ENCODE measurements around the gene BUD13.

BUD13 gene

DNA sequence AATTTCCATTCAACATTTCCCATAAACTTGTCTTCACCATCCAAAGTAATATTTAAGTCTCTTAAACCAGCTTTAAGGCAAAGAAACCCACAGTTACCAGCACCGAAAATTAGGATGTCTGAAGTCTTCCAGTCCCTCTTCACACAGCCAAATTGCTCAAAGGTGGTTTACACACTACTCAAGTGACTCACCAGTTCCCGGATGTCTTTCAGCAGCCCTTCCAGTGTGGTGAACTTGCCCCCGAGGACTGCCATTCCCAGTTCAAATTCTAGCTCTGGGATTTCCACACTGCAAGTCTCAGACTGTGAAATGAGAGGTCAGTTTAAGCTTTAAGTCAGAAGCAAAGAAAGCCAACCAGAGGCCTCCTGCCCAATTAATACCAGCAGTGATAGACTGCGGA is 9.9 kb upstream of the BUD13 start (continued):
- TF ChIP-seq PRDM2 (tag by site-specific recombination; IDR thresholded peaks at IDR 0.05; ENCODE audit: borderline replicate concordance): no peak
- no peak for TF ChIP-seq ZNF155 (tag by site-specific recombination; IDR thresholded peaks at IDR 0.05)

DNA sequence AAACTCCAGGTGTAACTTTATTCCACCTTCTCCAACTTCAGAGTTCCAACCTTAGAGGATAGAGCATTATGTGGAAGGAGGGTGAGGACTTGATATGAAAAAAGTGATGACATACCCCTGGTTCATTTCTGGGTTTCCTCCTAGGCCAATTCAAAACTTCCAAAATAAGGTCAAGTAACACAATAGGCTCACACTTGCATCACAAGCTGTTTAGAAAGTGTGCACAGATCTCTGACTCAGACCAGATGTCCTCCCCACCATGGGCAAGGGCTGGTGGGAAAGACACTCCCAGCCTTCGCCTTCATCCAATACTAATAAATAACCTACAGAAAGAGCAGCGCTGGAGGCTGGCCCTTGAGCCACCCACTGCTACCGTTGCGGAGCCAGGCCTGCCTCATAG is 5.8 kb upstream of the BUD13 start:
- peaks cover 4% of the 10 kb centered on the region; the same call in 1 of the 2 replicates for H3K4me1 ChIP-seq (ENCODE audit: control insufficient read depth, insufficient read depth, low read length)
- no peak overlapping the region for H3K4me3 ChIP-seq (ENCODE audit: low read depth, low read length)
- peaks cover 6 to 77% of the 10 kb centered on the region in 2 experiments; a peak in 2 of 3 replicates for H3K36me3 ChIP-seq (ENCODE audit: control insufficient read depth in 2 of 2, insufficient read depth in 1 of 2, low read length in 2 of 2)
- ChIA-PET CTCF (interaction anchor here (1.0 kb wide), 1 partner anchor 12 kb away, joined by 4 read pairs; no protein-coding TSS in a partner anchor), POLR2A (no interaction called here)
- no peak for TF ChIP-seq ZNF18 (tag by site-specific recombination; IDR thresholded peaks at IDR 0.05)
- no peak for TF ChIP-seq BCL11A (tag by site-specific recombination; IDR thresholded peaks at IDR 0.05; ENCODE audit: low read depth)
- TF ChIP-seq ZNF175 (tag by site-specific recombination; IDR thresholded peaks at IDR 0.05): no peak
- TF ChIP-seq WT1 (tag by site-specific recombination; IDR thresholded peaks at IDR 0.05): no peak
- no peak overlapping the region for H3K27ac ChIP-seq (ENCODE audit: extremely low read depth, low read depth, low read length)
- H3K9me3 ChIP-seq (ENCODE audit: control insufficient read depth, insufficient read depth, low read depth, low read length): no peaks in the 10 kb centered on the region

GRCh38 chr11:116777056-116777455 is 4.3 kb upstream of the BUD13 start:
- POLR2A ChIA-PET: no interaction called here
- Histone ChIP-seq H3K4me1 (ENCODE audit: control insufficient read depth, insufficient read depth, low read length) (peaks cover 4% of the 10 kb centered on the region; the same call in 1 of the 2 replicates), H3K9me3 (ENCODE audit: control insufficient read depth, insufficient read depth, low read depth, low read length) (no peaks in the 10 kb centered on the region), H3K4me3 (ENCODE audit: low read depth, low read length) (no peak overlapping the region), H3K27ac (ENCODE audit: extremely low read depth, low read depth, low read length) (no peak overlapping the region), H3K36me3 (ENCODE audit: control insufficient read depth in 2 of 2, insufficient read depth in 1 of 2, low read length in 2 of 2) (peaks cover 6 to 62% of the 10 kb centered on the region in 2 experiments; a peak in 2 of 3 replicates)
- no peak for TF ChIP-seq ZBTB20 (tag by site-specific recombination; IDR thresholded peaks at IDR 0.05)
- TF ChIP-seq ZNF626 (tag by site-specific recombination; IDR thresholded peaks at IDR 0.05): no peak
- TF ChIP-seq ZNF391 (tag by site-specific recombination; IDR thresholded peaks at IDR 0.05; ENCODE audit: borderline replicate concordance, low read depth): no peak
- no peak for TF ChIP-seq ZNF148 (tag by site-specific recombination; IDR thresholded peaks at IDR 0.05; ENCODE audit: borderline replicate concordance)
- CTCF ChIA-PET: interaction anchor here (2.0 kb wide), 1 partner anchor 15 kb away, joined by 5 read pairs; the partner anchor contains the start of gene APOA5
